ENCODE results near the gene TEKT2.

GRCh38 chr1:36034692-36035091, 49.2 kb upstream of the TEKT2 start:
- no peak for TF ChIP-seq REST (IDR thresholded peaks at IDR 0.05; ENCODE audit: insufficient read depth in 1 of 2, low read depth in 2 of 2, low read length in 2 of 2)
- TF ChIP-seq POLR2AphosphoS5 (IDR thresholded peaks at IDR 0.05; ENCODE audit: low read depth, low read length), result no peak
- no peak for TF ChIP-seq SIN3A (IDR thresholded peaks at IDR 0.05; ENCODE audit: borderline replicate concordance, insufficient read depth, low read length)
- no peak for TF ChIP-seq TAF1 (IDR thresholded peaks at IDR 0.05; ENCODE audit: borderline replicate concordance, insufficient read depth, low read length)
